ENCODE results near the gene KIFC3.

The KIFC3 gene

GRCh38 chr16:57727610-57728009 lies 74.7 kb downstream of the KIFC3 start:
- Histone ChIP-seq H3K4me1 (ENCODE audit: control extremely low read depth in 1 of 4, control insufficient read depth in 4 of 4, insufficient read depth in 4 of 4, low read length in 3 of 4) (peaks cover 0 to 29% (median 12%) of the 10 kb centered on the region in 4 experiments), H3K4me3 (ENCODE audit: control insufficient read depth in 1 of 7, extremely low read depth in 1 of 7, insufficient read depth in 4 of 7, low read depth in 2 of 7, low read length in 6 of 7) (no peak overlapping the region), H3K27me3 (replicated peaks in 2 of 5; ENCODE audit: control insufficient read depth in 4 of 5, insufficient read depth in 5 of 5, low read length in 4 of 5) (no peaks in the 10 kb centered on the region), H3K27ac (ENCODE audit: insufficient read depth in 1 of 2, low read depth in 1 of 2, low read length in 2 of 2, poor library complexity in 1 of 2, severe bottlenecking in 2 of 2) (no peak overlapping the region), H3K9me3 (ENCODE audit: control extremely low read depth in 1 of 5, control insufficient read depth in 4 of 5, insufficient read depth in 2 of 5, low read depth in 1 of 5, low read length in 4 of 5) (no peaks in the 10 kb centered on the region), H3K36me3 (ENCODE audit: control insufficient read depth in 4 of 4, insufficient read depth in 4 of 4, low read length in 3 of 4) (no peaks in the 10 kb centered on the region)
- 90% methylated on average over 3 of the region's 4 CpGs for WGBS (ENCODE audit: insufficient coverage)
- CTCF ChIA-PET: interaction anchor here (1.0 to 11.7 kb wide), 6 partner anchors 43 to 152 kb away, joined by 3 to 72 read pairs (median 3); no protein-coding TSS in a partner anchor
- POLR2A ChIA-PET: no interaction called here
- DNase-seq: no peak

- Histone ChIP-seq H3K27ac (ENCODE audit: insufficient read depth in 1 of 2, low read depth in 1 of 2, low read length in 2 of 2, poor library complexity in 1 of 2, severe bottlenecking in 2 of 2) (no peak overlapping the region), H3K4me3 (ENCODE audit: control insufficient read depth in 1 of 7, extremely low read depth in 1 of 7, insufficient read depth in 4 of 7, low read depth in 2 of 7, low read length in 6 of 7) (no peak overlapping the region), H3K27me3 (replicated peaks in 2 of 5; ENCODE audit: control insufficient read depth in 4 of 5, insufficient read depth in 5 of 5, low read length in 4 of 5) (no peaks in the 10 kb centered on the region), H3K9me3 (ENCODE audit: control extremely low read depth in 1 of 5, control insufficient read depth in 4 of 5, insufficient read depth in 2 of 5, low read depth in 1 of 5, low read length in 4 of 5) (no peaks in the 10 kb centered on the region), H3K36me3 (ENCODE audit: control insufficient read depth in 4 of 4, insufficient read depth in 4 of 4, low read length in 3 of 4) (no peaks in the 10 kb centered on the region), H3K4me1 (ENCODE audit: control extremely low read depth in 1 of 4, control insufficient read depth in 4 of 4, insufficient read depth in 4 of 4, low read length in 3 of 4) (peaks cover 0 to 39% (median 12%) of the 10 kb centered on the region in 4 experiments)
- WGBS (ENCODE audit: insufficient coverage): 88% methylated on average over 4 of the region's 7 CpGs
- DNase-seq: no peak
- CTCF ChIA-PET: interaction anchor here (0.9 to 11.7 kb wide), 8 partner anchors 10 to 135 kb away, joined by 3 to 72 read pairs (median 4); no protein-coding TSS in a partner anchor
- POLR2A ChIA-PET: interaction anchor here (2.0 kb wide), 1 partner anchor 37 kb away, joined by 5 read pairs; no protein-coding TSS in a partner anchor
These were observed 75.8 kb downstream of the KIFC3 start for GRCh38 chr16:57726433-57726947.

- no peak for DNase-seq
- H3K4me1 ChIP-seq (ENCODE audit: control extremely low read depth in 1 of 4, control insufficient read depth in 4 of 4, insufficient read depth in 4 of 4, low read length in 3 of 4): peaks cover 0 to 40% (median 8%) of the 10 kb centered on the region in 4 experiments
- no peaks in the 10 kb centered on the region for H3K27me3 ChIP-seq (replicated peaks in 2 of 5; ENCODE audit: control insufficient read depth in 4 of 5, insufficient read depth in 5 of 5, low read length in 4 of 5)
- no peak overlapping the region for H3K27ac ChIP-seq (ENCODE audit: insufficient read depth in 1 of 2, low read depth in 1 of 2, low read length in 2 of 2, poor library complexity in 1 of 2, severe bottlenecking in 2 of 2)
- no peaks in the 10 kb centered on the region for H3K9me3 ChIP-seq (ENCODE audit: control extremely low read depth in 1 of 5, control insufficient read depth in 4 of 5, insufficient read depth in 2 of 5, low read depth in 1 of 5, low read length in 4 of 5)
- ChIA-PET POLR2A (interaction anchor here (2.0 kb wide), 1 partner anchor 36 kb away, joined by 5 read pairs; no protein-coding TSS in a partner anchor), CTCF (interaction anchor here (0.9 to 11.7 kb wide), 5 partner anchors 11 to 134 kb away, joined by 3 to 72 read pairs (median 14); no protein-coding TSS in a partner anchor)
- no peaks in the 10 kb centered on the region for H3K36me3 ChIP-seq (ENCODE audit: control insufficient read depth in 4 of 4, insufficient read depth in 4 of 4, low read length in 3 of 4)
- WGBS (ENCODE audit: insufficient coverage): 98% methylated on average over 29 of the region's 30 CpGs
- no peak overlapping the region for H3K4me3 ChIP-seq (ENCODE audit: control insufficient read depth in 1 of 7, extremely low read depth in 1 of 7, insufficient read depth in 4 of 7, low read depth in 2 of 7, low read length in 6 of 7)
These were observed 76.3 kb downstream of the KIFC3 start for GRCh38 chr16:57725976-57726375.

DNA sequence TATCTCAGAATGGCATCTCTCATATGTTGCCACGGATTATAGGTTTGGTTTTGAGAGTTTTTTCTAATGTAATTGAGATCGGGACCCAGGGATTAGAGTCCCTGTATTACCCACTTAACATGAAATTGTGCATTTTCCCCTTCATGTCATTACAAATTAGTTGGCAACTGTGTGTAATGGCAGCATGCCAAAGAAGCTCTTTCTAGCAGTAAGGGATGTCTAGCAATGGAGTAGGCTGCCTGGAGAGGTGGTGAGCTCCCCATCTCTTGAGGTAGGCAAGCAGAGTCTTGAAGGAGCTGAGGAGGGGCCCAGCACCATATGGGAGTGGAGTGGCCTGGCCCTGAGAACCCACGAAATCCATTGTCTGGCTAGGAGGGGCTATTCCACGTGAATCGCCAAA lies 76.7 kb downstream of the KIFC3 start:
- 100% methylated on average over 3 of the region's 5 CpGs for WGBS (ENCODE audit: insufficient coverage)
- ChIA-PET POLR2A (interaction anchor here (2.0 kb wide), 1 partner anchor 36 kb away, joined by 5 read pairs; no protein-coding TSS in a partner anchor), CTCF (interaction anchor here (0.9 to 11.7 kb wide), 7 partner anchors 11 to 134 kb away, joined by 3 to 72 read pairs (median 5); no protein-coding TSS in a partner anchor)
- H3K4me1 ChIP-seq (ENCODE audit: control extremely low read depth in 1 of 4, control insufficient read depth in 4 of 4, insufficient read depth in 4 of 4, low read length in 3 of 4): peaks cover 0 to 41% (median 8%) of the 10 kb centered on the region in 4 experiments
- DNase-seq: no peak
- H3K9me3 ChIP-seq (ENCODE audit: control extremely low read depth in 1 of 5, control insufficient read depth in 4 of 5, insufficient read depth in 2 of 5, low read depth in 1 of 5, low read length in 4 of 5): no peaks in the 10 kb centered on the region
- no peak overlapping the region for H3K4me3 ChIP-seq (ENCODE audit: control insufficient read depth in 1 of 7, extremely low read depth in 1 of 7, insufficient read depth in 4 of 7, low read depth in 2 of 7, low read length in 6 of 7)
- H3K36me3 ChIP-seq (ENCODE audit: control insufficient read depth in 4 of 4, insufficient read depth in 4 of 4, low read length in 3 of 4): no peaks in the 10 kb centered on the region
- no peaks in the 10 kb centered on the region for H3K27me3 ChIP-seq (replicated peaks in 2 of 5; ENCODE audit: control insufficient read depth in 4 of 5, insufficient read depth in 5 of 5, low read length in 4 of 5)
- no peak overlapping the region for H3K27ac ChIP-seq (ENCODE audit: insufficient read depth in 1 of 2, low read depth in 1 of 2, low read length in 2 of 2, poor library complexity in 1 of 2, severe bottlenecking in 2 of 2)

GRCh38 chr16:57725151-57725550 lies 77.1 kb downstream of the KIFC3 start:
- no peak overlapping the region for H3K4me3 ChIP-seq (ENCODE audit: control insufficient read depth in 1 of 7, extremely low read depth in 1 of 7, insufficient read depth in 4 of 7, low read depth in 2 of 7, low read length in 6 of 7)
- peaks cover 0 to 45% (median 10%) of the 10 kb centered on the region in 4 experiments for H3K4me1 ChIP-seq (ENCODE audit: control extremely low read depth in 1 of 4, control insufficient read depth in 4 of 4, insufficient read depth in 4 of 4, low read length in 3 of 4)
- H3K9me3 ChIP-seq (ENCODE audit: control extremely low read depth in 1 of 5, control insufficient read depth in 4 of 5, insufficient read depth in 2 of 5, low read depth in 1 of 5, low read length in 4 of 5): no peaks in the 10 kb centered on the region
- no peaks in the 10 kb centered on the region for H3K36me3 ChIP-seq (ENCODE audit: control insufficient read depth in 4 of 4, insufficient read depth in 4 of 4, low read length in 3 of 4)
- peak in 2 of 3 donors; percentile 49 to 55 for DNase-seq
- 100% methylated on average over 3 of the region's 5 CpGs for WGBS (ENCODE audit: insufficient coverage)
- ChIA-PET POLR2A (interaction anchor here (0.6 to 2.0 kb wide), 2 partner anchors 35 to 74 kb away, joined by 3 to 5 read pairs; no protein-coding TSS in a partner anchor), CTCF (interaction anchor here (0.5 to 11.7 kb wide), 9 partner anchors 11 to 1098 kb away, joined by 3 to 72 read pairs (median 4); no protein-coding TSS in a partner anchor)
- no peaks in the 10 kb centered on the region for H3K27me3 ChIP-seq (replicated peaks in 2 of 5; ENCODE audit: control insufficient read depth in 4 of 5, insufficient read depth in 5 of 5, low read length in 4 of 5)
- H3K27ac ChIP-seq (ENCODE audit: insufficient read depth in 1 of 2, low read depth in 1 of 2, low read length in 2 of 2, poor library complexity in 1 of 2, severe bottlenecking in 2 of 2): no peak overlapping the region

GRCh38 chr16:57724531-57724930 lies 77.8 kb downstream of the KIFC3 start:
- Histone ChIP-seq H3K4me3 (ENCODE audit: control insufficient read depth in 1 of 7, extremely low read depth in 1 of 7, insufficient read depth in 4 of 7, low read depth in 2 of 7, low read length in 6 of 7) (no peak overlapping the region), H3K4me1 (ENCODE audit: control extremely low read depth in 1 of 4, control insufficient read depth in 4 of 4, insufficient read depth in 4 of 4, low read length in 3 of 4) (peaks cover 0 to 45% (median 10%) of the 10 kb centered on the region in 4 experiments), H3K27ac (ENCODE audit: insufficient read depth in 1 of 2, low read depth in 1 of 2, low read length in 2 of 2, poor library complexity in 1 of 2, severe bottlenecking in 2 of 2) (no peak overlapping the region), H3K9me3 (ENCODE audit: control extremely low read depth in 1 of 5, control insufficient read depth in 4 of 5, insufficient read depth in 2 of 5, low read depth in 1 of 5, low read length in 4 of 5) (no peaks in the 10 kb centered on the region), H3K27me3 (replicated peaks in 2 of 5; ENCODE audit: control insufficient read depth in 4 of 5, insufficient read depth in 5 of 5, low read length in 4 of 5) (no peaks in the 10 kb centered on the region), H3K36me3 (ENCODE audit: control insufficient read depth in 4 of 4, insufficient read depth in 4 of 4, low read length in 3 of 4) (no peaks in the 10 kb centered on the region)
- CTCF ChIA-PET: interaction anchor here (0.5 to 11.7 kb wide), 10 partner anchors 10 to 1098 kb away, joined by 3 to 72 read pairs (median 4); no protein-coding TSS in a partner anchor
- POLR2A ChIA-PET: interaction anchor here (0.6 to 2.0 kb wide), 2 partner anchors 35 to 73 kb away, joined by 3 to 5 read pairs; no protein-coding TSS in a partner anchor
- DNase-seq: peak in 2 of 3 donors; percentile 58 to 66
- 78% methylated on average over 11 of the region's 15 CpGs for WGBS (ENCODE audit: insufficient coverage)

- DNase-seq: no peak
- CTCF ChIA-PET: interaction anchor here (0.6 to 11.7 kb wide), 13 partner anchors 14 to 150 kb away, joined by 3 to 72 read pairs (median 3); partner anchors contain the start of gene DRC7
These were observed 79.1 kb downstream of the KIFC3 start for GRCh38 chr16:57723170-57723569.

More at GRCh38 chr16:57723170-57723569, 79.1 kb downstream of the KIFC3 start:
- 91% methylated on average over 7 of the region's 7 CpGs for WGBS (ENCODE audit: insufficient coverage)
- Histone ChIP-seq H3K4me1 (ENCODE audit: control extremely low read depth in 1 of 4, control insufficient read depth in 4 of 4, insufficient read depth in 4 of 4, low read length in 3 of 4) (peaks cover 0 to 45% (median 10%) of the 10 kb centered on the region in 4 experiments), H3K9me3 (ENCODE audit: control extremely low read depth in 1 of 5, control insufficient read depth in 4 of 5, insufficient read depth in 2 of 5, low read depth in 1 of 5, low read length in 4 of 5) (no peaks in the 10 kb centered on the region), H3K27me3 (replicated peaks in 2 of 5; ENCODE audit: control insufficient read depth in 4 of 5, insufficient read depth in 5 of 5, low read length in 4 of 5) (no peaks in the 10 kb centered on the region), H3K36me3 (ENCODE audit: control insufficient read depth in 4 of 4, insufficient read depth in 4 of 4, low read length in 3 of 4) (no peaks in the 10 kb centered on the region), H3K4me3 (ENCODE audit: control insufficient read depth in 1 of 7, extremely low read depth in 1 of 7, insufficient read depth in 4 of 7, low read depth in 2 of 7, low read length in 6 of 7) (no peak overlapping the region), H3K27ac (ENCODE audit: insufficient read depth in 1 of 2, low read depth in 1 of 2, low read length in 2 of 2, poor library complexity in 1 of 2, severe bottlenecking in 2 of 2) (no peak overlapping the region)
- POLR2A ChIA-PET: interaction anchor here (1.0 kb wide), 1 partner anchor 12 kb away, joined by 3 read pairs; the partner anchor contains the start of gene KATNB1
